Activated CD8-positive, alpha-beta memory T cell treated with anti-CD3 and anti-CD28 coated beads for 36 hours (primary cell): ENCODE data around the gene AP2B1. TPM values are rescaled to one million over a fixed set of nuclear protein-coding genes. Genes with fewer than 3 reads are reported as not detected.

Experiments used
- CTCF ChIA-PET: fragments of 350-600 bp; sonication (Branson Sonifier 250); formaldehyde crosslinking; loops from one replicate; lab custom pipeline; 2021; ENCODE audit warnings: antibody characterized with exemption; lab: Charles Lee
- POLR2A ChIA-PET: fragments of 350-600 bp; sonication (Branson Sonifier 250); formaldehyde crosslinking; loops from one replicate; lab custom pipeline; 2021; ENCODE audit warnings: antibody characterized with exemption; lab: Charles Lee
- total RNA-seq, 2 experiments: library from RNA; stranded (reverse); gene quantifications; one replicate each; pipeline ENCODE4 v1.2.3, GENCODE V29; 2021

The AP2B1 gene
- total RNA-seq, 2 experiments from 2014 or later, result 162 to 163 TPM

DNA sequence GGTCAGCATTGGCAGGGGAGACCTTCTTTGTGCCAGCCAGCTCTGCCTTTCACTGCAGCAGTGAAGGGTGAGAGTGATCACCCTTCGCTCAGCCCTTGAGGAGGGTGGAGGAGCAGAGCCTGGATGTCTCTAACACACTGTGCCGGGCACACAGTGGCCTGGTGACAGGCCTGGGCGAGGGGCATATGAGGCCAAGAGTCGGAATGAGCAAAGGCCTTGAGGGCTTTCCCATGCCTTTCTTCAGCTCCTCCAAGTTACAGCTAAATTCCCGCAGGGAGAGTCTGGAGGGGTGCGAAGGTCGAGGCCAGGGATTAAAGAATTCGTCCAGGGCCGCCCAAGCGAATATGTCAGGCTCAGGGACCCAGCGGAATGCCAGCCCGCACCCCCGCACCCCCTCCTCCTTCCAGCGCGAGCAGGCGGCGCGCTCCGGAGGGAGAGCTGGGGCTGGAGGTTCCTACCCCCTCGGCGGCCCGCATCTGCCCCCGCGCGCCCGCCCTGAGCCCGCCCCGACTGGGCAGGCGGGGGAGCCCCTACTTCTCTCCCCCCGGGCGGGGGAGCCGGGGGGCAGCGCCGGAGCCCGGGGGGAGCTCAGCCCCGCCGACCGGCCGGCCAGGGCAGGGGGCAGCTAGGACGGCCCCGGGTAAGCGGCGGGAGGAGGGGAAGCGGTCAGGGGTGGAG is 144.3 kb downstream of the AP2B1 start, which contains the start of gene RASL10B:
RASL10B (plus strand) TSS at position 401 of the 678 bp plus-strand sequence. CDS start 3,546 bp downstream, outside the sequence.
- CTCF ChIA-PET, result interaction anchor here (2.5 to 4.1 kb wide), 2 partner anchors 16 to 33 kb away, joined by 8 to 20 read pairs; no protein-coding TSS in a partner anchor
- POLR2A ChIA-PET, result no interaction called here

DNA sequence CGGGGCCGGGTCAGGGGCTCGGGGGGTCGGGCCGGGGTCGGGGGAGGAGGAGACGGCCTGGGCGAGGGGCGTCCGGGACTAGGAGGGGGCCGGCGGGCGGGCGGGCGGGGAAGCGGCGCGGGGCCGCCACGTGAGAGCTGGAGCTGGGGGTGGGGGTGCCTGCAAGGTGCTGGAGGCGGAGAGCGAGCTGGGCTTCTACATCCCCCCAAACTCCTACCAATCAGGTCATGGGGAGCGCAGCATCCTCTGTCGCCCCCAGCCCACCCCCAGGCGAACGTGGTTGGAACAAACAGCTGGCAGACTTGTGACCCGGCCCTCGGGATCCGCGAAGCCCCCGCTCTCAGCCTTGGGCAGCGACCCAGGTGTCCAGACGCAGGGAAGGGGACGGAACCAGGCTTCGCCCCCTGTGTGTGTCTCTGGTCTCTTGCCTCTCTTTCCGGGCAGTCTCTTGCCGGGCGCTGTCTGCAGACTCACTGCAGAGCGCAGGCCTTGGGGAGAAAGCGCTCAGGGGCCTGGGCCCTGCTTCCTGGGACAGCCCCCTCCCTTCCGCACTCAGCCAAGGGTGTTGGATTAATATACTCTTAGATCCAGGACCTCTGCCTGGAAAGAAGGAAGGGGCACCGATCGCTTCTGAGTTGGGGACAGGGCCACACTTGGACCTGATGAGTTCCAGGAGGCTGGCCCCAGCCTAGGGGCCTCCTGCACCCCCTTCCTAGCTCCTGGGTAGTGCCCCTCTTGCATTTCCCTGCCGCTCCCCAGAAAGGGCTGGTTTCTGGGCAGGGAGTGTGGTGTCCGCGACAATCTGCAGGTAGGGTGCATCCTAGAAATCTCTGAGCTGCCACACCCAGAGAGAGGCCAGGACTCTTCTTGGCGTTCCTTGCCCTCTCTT is 145.0 kb downstream of the AP2B1 start:
- CTCF ChIA-PET, result interaction anchor here (2.5 to 4.1 kb wide), 2 partner anchors 15 to 32 kb away, joined by 8 to 20 read pairs; no protein-coding TSS in a partner anchor
- POLR2A ChIA-PET, result no interaction called here

DNA sequence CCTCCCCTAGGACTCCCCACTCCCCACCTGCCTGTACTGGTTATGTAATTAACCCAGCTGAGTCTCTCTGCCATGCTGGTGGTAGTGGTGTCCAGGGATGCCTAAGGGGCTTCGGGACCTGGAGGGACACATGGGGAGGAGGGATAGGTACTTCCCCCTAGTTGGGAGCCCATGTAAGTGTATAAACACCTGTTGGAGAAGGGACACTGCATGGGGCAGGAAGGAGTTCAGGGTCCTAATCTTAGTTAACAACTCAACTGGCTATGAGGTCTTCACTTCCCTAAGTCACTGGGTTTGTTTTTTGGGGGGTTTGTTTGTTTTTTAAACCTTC is 145.6 kb downstream of the AP2B1 start:
- CTCF ChIA-PET, result interaction anchor here (2.5 to 4.1 kb wide), 2 partner anchors 15 to 31 kb away, joined by 8 to 20 read pairs; no protein-coding TSS in a partner anchor

DNA sequence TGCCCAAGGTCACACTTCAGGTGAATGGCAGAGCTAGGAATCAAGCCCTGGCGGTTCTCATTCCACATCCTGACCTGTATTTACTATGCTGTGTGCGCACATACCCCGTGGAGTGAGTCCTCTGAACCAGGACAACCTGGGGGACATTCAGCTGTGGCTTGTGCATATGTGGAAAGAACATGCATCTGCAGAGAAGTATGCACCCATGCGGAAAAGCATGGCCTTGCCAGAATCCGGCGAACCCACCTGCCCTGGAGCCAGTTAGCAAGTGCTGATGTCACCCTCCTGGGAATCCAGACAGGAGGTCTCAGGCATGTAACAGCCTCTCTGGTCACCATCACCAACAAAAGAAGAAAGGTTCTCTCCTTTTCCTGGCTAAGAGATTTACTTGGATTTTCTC is 146.2 kb downstream of the AP2B1 start:
- CTCF ChIA-PET, result interaction anchor here (1.1 to 4.1 kb wide), 2 partner anchors 11 to 14 kb away, joined by 3 to 20 read pairs; no protein-coding TSS in a partner anchor

More for the DNA sequence above, 145.6 kb downstream of the AP2B1 start:
- POLR2A ChIA-PET, result no interaction called here

DNA sequence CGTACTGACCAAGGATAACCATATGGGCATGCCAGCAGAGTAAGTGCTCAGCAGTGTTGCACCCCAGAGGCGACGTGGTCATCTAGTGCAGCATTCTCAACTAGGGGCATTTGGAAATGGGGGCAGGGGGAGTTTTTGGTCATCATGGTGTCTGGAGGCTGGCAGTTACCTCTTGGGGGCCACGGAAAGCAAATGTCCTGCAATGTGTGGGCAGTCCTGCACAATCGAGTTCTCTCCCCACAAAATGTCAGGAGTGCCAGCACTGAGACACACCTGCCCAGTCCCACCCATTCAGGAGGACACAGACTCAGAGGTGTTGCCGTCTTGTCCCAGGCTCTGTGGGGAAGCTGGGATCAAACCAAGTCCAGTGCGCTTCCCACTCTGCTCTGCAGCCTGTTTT is 147.3 kb downstream of the AP2B1 start:
- POLR2A ChIA-PET, result no interaction called here
- CTCF ChIA-PET, result no interaction called here

More for the DNA sequence above, 146.2 kb downstream of the AP2B1 start:
- POLR2A ChIA-PET, result no interaction called here

DNA sequence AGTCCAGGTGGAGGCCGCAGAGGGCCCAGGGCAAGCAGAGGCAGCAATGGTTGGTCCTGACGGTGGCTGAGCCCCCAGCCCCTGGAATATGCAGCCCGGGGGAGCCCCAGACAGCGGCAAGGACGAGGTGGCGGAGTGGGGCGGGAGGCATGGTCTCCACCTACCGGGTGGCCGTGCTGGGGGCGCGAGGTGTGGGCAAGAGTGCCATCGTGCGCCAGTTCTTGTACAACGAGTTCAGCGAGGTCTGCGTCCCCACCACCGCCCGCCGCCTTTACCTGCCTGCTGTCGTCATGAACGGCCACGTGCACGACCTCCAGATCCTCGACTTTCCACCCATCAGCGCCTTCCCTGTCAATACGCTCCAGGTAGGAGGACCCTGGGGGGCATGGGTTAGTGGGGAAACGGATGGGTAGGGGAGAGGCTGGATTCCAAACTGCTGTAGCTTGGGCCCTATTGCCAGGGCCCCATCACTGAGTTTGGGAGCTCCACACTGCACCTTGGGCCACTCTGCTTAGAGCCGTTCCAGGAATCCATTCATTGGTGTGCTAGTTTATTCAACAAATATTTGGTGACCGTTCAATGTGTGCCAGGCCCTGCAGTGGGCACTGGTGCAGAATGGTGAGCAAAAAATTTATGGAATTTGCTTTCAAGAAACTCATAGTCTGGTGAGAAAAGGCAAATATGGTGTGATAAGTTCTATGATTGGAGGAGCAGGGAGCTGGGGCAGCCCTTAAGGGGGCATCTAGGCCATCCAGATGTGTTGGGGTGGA is 148.1 kb downstream of the AP2B1 start:
- ChIA-PET POLR2A (no interaction called here), CTCF (interaction anchor here (1.7 kb wide), 1 partner anchor 12 kb away, joined by 8 read pairs; no protein-coding TSS in a partner anchor)

DNA sequence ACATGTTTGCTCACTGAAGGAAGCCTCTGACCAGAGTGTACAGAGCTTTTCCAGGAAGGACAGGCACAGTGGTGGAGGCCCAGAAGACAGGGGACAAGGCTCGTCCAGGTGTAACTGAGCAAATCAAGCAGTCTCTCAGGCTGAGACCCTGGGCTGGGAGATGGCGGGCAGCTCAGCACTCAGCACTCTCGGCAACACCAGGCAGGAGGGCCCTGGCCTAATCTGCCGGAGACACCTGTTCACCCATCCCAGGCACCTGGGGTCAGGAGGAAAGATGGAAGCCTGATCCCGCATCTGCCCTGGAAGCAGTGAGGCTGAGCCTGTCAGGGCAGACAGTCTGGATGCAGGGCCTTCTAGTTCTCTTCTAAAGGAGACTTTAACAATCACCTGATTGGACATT is 149.1 kb downstream of the AP2B1 start:
- POLR2A ChIA-PET, result no interaction called here
- CTCF ChIA-PET, result interaction anchor here (1.7 kb wide), 1 partner anchor 11 kb away, joined by 8 read pairs; no protein-coding TSS in a partner anchor

DNA sequence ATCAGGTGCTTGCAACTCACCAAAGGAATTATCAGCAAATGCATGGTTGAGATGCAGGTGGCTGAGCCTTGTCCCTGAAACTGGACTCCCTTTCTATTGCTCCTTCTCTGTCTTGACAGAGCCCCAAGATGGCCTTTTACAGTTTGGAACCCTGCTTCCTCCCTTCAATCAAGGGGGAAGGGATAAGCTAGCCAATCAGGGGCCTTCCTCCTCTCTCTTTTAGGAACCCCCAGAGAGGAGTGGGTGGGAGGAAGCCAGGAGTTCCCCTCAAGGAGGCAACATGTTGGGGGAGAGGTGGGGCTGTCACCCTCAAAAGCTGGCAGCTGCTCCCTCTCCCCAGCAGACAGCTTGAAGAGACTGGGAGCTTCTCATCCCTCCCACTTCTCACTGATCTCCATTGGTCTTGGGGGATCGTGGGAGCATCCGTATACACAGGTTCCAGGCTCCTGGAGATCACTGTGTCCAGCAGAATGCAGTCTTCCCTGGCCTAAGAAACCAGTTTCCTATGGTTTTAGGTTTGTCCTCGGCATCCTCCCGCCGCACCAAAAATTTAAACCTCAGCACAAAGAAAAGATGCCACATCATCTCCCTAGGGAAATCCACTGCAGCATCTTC is 151.5 kb downstream of the AP2B1 start:
- ChIA-PET POLR2A (no interaction called here), CTCF (interaction anchor here (0.7 to 2.9 kb wide), 3 partner anchors 9 to 26 kb away, joined by 3 to 13 read pairs (median 4); no protein-coding TSS in a partner anchor)

DNA sequence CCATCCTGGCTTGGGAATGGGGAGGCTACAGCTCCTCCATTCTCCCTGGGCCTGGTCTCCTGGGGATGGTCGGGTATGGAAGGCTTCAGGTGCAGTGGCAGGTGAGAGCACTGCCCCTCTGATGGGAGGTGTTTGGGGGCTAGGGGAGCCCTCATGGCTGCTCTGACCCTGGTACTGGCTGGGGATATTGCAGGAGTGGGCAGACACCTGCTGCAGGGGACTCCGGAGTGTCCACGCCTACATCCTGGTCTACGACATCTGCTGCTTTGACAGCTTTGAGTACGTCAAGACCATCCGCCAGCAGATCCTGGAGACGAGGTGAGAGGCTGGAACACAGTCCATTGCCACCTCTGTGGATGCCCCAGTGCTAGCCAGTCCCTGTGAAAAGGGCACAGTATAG is 153.1 kb downstream of the AP2B1 start:
- POLR2A ChIA-PET, result no interaction called here
- CTCF ChIA-PET, result interaction anchor here (2.9 kb wide), 1 partner anchor 24 kb away, joined by 13 read pairs; no protein-coding TSS in a partner anchor

DNA sequence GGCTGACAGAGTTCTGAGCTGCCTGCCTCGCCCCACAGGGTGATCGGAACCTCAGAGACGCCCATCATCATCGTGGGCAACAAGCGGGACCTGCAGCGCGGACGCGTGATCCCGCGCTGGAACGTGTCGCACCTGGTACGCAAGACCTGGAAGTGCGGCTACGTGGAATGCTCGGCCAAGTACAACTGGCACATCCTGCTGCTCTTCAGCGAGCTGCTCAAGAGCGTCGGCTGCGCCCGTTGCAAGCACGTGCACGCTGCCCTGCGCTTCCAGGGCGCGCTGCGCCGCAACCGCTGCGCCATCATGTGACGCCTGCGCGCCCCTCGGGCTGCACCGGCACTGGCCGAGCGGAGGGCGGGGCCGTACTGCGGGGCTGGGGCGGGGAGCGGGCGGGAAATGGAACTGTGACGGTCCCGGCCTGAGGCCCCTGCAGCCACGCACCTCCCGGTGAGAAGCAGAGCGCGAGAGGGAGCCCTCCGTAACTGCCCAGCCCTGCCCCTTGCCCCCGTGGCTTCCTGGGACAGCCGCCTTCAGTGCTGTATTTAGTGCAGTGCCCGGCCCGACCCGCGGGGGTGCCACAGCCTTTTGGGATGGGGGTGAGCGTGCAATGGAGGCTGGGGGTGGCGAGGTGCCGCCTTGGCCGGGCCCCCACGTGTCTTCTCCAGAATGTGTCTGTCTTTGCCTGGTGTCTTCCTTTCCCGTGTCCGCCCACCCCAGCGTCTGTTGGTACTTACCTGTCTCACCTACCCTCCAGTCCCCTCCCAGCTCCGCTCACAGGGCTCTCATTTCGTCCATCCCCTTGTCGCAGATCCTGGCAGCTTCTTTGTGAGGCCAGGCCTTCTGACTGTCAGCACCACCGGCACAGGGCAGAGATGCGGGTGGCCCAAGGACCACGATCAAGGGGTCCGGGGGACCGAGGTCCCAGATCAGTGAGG is 154.1 kb downstream of the AP2B1 start:
- POLR2A ChIA-PET, result no interaction called here
- CTCF ChIA-PET, result interaction anchor here (1.4 to 2.9 kb wide), 2 partner anchors 23 kb away, joined by 4 to 13 read pairs; no protein-coding TSS in a partner anchor

DNA sequence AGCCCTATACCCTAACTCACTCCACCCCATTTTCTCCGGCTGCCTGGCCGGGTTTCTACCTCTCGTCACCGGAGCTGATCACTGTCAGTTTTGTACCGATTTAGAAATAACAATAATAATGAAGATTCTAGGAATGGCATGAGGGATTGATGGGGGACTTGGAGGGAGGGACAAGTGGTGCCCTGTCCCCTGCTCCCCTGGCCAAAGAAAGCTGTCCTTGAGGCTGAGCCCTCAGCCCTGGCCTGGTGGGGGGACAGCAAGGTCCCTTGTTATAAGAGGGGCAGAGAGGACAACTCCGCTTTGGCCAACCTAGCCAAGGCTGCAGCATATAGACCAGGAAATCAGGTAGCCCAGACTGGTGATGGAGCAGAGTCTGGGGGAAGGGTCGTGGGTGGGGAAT is 155.4 kb downstream of the AP2B1 start:
- ChIA-PET CTCF (interaction anchor here (1.4 kb wide), 1 partner anchor 21 kb away, joined by 4 read pairs; no protein-coding TSS in a partner anchor), POLR2A (no interaction called here)

DNA sequence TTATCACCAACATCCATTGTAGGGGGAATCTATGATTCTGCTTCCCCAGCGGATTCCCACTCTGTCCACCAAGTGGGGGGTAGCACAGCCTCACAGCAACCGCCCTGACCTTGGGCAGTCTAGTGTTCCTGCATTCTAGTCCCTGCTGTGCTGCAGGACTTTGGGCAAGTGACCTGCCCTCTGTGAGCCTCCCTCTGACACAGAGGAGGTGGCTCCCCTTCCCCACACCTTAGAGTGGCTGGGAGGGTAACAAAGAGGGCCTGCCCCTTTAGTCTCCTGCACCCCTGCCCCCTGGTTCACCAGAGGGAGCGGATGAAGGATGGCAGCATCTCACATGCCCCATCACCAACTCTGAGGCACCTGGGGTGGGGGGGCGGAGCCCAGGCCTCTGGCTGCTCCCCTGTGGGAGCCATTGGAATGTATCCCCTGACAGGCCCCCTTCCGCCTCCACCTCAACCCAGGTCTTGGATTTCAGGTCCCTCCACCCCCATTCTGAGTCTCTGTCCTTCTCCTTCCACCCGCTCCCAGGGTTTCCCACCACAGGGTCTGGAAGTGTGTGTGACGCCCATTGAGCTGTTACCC is 155.9 kb downstream of the AP2B1 start:
- POLR2A ChIA-PET, result no interaction called here
- CTCF ChIA-PET, result interaction anchor here (0.5 to 1.4 kb wide), 3 partner anchors 21 to 136 kb away, joined by 3 to 4 read pairs (median 3); no protein-coding TSS in a partner anchor

DNA sequence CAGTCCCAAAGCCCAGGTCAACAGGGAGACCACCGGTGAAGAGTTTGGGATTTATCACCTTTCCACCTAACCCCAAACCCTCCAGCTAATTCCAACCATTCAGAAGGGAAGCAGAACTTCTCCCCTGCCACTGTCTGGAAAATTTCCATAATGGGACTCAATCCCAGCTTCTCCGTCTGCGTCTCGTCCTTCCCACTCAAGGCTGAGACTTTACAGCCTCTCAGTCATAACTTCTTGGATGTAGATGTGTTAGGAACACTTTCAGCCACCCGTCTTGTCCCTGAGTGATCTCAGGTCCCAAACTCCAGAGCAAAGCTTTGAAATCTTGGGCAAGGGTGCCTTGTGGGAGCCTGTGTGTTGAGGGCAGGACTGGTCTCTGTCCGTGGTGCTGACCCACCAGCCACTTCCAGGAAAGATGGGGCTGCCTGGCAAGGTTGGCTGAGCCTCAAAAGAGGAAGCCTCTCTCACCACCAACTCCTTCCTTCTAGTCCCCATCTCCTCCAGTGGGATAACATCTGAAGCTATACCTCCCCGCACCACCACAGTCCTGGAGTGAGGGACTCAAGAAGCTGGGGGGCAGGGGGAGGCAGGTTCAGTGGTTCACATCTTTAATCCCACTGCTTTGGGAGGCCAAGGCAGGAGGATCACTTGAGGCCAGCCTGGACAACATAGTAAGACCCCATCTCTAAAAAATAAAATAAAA is 156.7 kb downstream of the AP2B1 start:
- POLR2A ChIA-PET, result no interaction called here
- CTCF ChIA-PET, result interaction anchor here (0.5 kb wide), 1 partner anchor 137 kb away, joined by 3 read pairs; no protein-coding TSS in a partner anchor

DNA sequence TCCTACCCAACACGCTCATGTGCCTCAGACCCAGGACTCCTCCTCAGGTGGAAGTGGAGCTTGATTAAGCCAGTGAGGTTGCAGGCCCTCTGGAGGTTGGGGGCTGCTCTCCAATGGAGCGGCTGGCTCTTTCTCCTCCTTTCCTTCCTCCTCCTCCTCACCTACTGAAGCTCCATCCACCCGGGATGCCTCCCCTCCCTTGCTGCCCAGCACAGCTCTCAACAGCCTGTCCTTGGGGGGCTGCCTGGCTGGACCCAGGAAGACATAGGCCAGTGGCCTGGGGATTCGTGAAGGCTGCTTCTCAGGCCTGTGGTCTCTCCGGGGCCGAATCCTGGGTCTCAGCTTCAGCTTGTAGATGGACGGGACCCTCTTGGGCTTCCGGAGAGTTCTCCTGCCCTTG is 157.7 kb downstream of the AP2B1 start:
- POLR2A ChIA-PET, result no interaction called here
- CTCF ChIA-PET, result interaction anchor here (0.6 to 2.0 kb wide), 4 partner anchors 11 to 82 kb away, joined by 3 to 4 read pairs (median 4); no protein-coding TSS in a partner anchor

DNA sequence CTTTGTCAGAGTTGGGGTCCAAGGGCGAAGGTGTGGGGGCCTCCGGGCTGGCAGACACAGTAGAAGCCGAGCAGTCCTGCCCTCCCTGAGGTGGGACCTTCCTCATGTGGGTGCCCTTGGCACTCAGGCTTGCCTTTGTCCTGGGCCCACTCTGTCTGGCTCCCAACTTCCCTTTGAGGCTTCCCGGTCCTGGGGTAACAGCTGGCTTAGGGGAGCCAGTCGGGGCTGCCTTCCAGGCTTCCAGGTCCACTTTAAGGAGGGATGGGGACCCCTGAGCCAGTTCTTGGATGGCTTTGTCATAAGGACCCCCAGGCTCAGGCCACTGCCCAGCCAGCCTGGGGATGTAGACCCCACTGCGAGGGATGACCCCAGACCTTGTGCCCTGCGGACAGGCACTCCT is 158.1 kb downstream of the AP2B1 start:
- ChIA-PET POLR2A (no interaction called here), CTCF (interaction anchor here (1.1 to 2.0 kb wide), 3 partner anchors 12 to 60 kb away, joined by 3 to 4 read pairs (median 4); no protein-coding TSS in a partner anchor)

DNA sequence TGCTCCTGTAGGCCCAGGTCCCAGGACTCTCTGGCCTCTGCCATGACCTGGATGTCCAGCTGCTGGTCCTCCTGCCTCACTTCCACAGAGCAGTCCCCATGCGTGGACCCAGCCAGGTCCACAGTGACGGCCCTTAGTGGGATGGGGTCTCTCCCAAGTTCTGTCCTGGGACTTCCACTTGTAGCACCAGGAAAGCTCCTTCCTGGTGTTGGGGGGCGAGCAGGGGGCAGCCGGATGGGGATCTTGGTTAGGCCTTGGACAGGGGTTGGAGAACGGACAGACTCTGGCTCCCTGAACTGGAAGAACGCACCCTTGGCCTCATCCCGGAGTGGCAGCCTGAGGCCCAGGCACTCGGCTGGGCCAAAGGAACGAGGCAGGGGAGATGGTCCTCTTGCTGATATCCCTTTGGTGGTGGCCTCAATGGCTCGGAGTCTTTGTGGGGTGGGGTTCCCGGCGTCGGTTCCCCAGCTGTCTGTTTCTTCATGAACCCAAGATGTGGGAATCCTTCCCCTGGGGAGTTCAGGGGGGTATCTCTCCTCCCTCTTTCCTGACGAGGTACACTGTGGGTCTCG is 158.7 kb downstream of the AP2B1 start:
- POLR2A ChIA-PET, result no interaction called here
- CTCF ChIA-PET, result interaction anchor here (1.3 to 2.0 kb wide), 2 partner anchors 18 to 60 kb away, joined by 4 read pairs; no protein-coding TSS in a partner anchor
